Stimulated activated CD4-positive, alpha-beta T cell treated with anti-CD3 and anti-CD28 coated beads, TNF-alpha, amount 100 ng/mL, for 4 hours (primary cell): ENCODE measurements around the gene DDX54.
"Not testable (repeated sequence)": the region's sequence is repeated elsewhere in the genome, so short reads cannot be mapped to it uniquely, and the experiment has no call there.

Experiments used
- DNase-seq, 3 experiments: peaks; one replicate each; pipeline ENCODE4 v3.0.0-alpha.2; 2020; ENCODE audit warnings: low read depth in 3 of 3

DDX54 gene

DNA sequence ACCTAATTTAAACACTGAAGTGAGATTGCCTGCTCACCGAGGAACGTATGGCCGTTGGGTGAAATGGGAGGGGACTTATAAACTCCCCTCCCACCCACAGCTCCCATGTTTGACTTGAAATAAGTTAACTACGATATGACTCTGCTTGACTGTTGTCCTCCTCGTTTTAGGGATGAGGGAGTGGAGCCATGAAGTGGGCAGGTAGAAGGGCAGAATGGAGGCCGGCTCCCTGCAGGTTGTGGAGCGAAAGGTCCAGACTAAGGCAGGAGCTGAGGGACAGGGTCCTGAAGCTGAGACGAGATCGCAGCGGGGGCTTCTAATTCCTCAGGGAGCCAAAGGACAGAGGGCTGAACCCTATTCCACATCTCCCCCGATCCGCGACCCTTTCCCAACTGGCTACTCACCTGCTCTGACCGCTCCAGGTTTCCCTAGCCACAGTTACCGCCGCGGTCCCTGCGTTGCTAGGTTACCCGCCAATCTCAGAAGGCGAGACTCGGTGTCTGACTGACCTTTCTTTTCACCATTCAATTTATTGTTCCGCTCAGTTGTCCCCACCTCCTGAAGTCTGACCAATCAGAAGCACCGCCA, 35.4 kb upstream of the DDX54 start:
- no peak for DNase-seq

DNA sequence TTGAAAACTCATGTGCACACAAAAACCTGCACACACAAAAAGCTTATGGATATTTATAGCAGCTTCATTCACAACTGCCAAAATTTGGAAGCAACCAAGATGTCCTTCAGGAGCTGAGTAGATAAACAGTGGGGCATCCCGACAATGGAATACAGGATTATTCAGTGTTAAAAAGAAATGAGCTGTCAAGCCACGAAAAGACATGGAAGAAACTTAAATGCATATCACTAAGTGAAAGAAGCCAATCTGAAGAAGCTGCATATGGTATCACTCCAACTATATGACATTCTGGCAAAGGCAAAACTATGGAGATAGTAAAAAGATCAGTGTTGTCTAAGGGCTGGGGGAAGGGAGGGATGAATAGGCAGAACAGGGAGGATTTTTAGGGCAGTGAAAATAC, 30.7 kb upstream of the DDX54 start:
- no peak for DNase-seq

DNA sequence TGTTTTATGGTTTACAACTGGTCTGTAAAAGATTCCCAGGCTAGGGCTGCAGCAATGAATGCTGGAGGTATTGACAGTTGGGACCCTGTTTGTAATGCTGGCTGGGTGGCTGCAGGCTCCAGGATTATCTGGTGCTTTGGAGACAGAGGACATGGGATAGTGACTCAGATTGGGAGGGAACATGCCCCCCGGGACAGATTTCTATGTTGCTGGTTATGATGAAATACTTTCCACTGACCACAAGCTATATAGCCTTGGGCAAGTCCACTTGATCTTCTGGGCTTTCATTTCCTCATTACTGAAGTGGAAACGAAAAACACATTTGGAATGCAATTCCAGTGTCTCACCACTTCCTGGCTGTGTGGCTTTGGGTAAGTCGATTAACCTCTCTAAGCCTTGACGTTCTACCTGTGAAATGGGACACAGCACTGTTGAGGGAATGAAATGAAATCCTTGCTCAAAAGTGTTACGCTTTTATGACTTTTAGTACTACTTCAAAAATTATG, 29.7 kb upstream of the DDX54 start:
- DNase-seq: no peak

DNA sequence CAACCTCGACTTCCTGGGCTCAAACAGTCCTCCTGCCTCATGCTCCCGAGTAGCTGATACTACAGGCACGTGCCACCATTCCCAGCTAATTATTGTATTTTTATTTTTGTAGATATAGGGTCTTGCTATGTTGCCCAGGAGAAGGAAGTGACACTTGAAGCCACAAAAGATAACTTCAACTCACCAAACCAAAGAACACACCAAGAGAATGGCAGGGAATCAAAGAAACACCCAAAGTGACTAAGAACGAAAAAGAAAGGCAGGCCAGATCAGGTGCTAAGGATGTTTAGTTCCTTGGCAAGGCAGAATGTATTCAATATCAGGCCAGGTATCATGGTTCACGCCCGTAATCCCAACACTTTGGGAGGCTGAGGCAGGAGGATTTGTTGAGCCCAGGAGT, 25.9 kb upstream of the DDX54 start:
- no peak for DNase-seq

DNA sequence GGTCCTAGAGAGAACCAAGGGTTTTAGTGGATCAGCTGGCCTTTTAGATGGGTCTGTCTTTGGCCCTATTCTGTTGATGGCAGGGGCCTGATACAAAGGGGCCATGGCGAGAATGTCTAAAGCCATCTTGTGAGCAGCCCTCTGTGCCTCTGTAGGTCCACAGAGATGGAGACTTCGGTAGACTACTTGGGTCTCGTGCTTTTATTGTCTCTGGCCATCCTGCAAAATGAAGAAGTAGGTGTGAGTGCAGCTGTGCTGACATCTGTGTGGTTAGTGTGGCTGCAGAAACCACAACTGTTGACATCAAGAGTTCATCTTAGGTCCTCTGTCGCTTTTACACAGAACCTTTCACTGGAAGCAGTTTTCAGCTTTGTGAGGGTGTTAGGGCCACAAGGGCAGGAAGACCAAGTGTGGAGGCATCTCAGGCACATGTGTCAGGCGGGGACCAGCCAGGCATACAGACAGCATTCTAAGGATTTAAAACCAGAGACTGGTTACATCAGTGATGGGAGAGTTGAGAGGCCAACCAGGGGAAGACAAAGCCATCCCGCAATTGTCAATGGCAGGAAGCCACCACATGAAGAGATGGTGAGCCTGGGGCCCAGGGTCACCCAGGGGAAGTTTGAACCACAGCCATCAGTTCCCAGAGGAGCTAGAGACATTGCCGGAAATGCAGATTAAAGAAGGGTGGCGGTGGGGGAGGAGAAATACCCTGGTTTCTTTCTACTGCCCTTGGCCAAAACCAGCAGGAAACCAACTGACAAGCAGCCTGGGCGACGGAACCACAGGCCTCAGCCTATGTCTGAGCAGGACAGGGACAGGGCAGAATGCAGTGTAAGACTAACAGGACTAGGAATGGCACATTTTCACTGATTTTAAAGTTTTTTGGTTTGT, 23.0 kb upstream of the DDX54 start:
- no peak for DNase-seq

DNA sequence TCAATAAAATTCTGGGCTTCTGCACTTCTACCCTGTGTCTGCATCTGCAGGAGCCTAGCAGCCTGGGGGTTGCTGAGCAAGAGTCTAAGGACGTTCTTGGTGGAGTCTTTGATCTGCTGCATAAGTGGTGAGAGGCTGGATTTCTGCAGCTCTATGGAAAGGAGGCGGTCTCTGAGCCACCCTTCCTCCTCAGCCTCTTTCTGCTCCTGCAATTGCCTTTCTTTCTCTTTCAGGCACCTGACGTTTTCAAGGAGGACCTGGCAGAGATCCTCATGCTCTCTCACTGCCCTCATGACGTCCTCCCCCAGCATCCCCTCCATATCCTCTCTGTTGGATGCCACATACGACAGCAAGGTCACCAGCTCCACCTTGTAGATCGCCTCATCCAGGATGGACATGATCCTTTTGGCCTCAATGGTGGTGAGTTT, 22.3 kb upstream of the DDX54 start:
- DNase-seq: no peak

DNA sequence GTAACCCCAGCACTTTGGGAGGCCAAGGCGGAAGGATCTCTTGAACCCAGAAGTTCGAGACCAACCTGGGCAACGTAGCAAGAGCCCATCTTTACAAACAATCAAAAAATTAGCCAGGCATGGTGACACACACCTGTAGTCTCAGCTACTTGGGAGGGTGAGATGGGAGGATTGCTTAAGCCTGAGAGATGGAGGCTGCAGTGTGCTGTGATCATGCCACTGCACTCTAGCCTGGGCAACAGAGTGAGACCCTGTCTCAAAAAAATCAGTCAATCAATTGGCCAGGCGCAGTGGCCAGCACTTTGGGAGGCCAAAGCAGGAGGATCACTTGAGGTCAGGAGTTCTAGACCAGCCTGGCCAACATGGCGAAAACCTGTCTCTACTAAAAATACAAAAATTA, 21.5 kb upstream of the DDX54 start:
- DNase-seq: not testable (repeated sequence)

DNA sequence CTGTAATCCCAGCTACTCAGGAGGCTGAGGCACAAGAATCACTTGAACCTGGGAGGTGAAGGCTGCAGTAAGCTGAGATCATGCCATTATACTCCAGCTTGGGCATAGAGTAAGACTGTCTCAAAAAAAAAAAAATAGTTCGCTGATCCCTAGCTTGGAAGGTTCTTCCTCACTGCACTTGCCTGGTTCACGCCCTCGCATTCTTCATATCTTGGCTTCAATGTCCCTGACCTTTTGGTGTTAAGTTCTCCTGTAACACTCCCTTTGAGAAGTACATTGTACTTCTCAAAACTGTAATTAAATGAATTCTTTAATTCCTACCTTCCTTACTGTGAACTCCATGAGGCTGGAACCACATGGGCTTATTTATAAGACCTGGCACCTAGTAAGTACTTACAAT, 19.5 kb upstream of the DDX54 start:
- no peak for DNase-seq

DNA sequence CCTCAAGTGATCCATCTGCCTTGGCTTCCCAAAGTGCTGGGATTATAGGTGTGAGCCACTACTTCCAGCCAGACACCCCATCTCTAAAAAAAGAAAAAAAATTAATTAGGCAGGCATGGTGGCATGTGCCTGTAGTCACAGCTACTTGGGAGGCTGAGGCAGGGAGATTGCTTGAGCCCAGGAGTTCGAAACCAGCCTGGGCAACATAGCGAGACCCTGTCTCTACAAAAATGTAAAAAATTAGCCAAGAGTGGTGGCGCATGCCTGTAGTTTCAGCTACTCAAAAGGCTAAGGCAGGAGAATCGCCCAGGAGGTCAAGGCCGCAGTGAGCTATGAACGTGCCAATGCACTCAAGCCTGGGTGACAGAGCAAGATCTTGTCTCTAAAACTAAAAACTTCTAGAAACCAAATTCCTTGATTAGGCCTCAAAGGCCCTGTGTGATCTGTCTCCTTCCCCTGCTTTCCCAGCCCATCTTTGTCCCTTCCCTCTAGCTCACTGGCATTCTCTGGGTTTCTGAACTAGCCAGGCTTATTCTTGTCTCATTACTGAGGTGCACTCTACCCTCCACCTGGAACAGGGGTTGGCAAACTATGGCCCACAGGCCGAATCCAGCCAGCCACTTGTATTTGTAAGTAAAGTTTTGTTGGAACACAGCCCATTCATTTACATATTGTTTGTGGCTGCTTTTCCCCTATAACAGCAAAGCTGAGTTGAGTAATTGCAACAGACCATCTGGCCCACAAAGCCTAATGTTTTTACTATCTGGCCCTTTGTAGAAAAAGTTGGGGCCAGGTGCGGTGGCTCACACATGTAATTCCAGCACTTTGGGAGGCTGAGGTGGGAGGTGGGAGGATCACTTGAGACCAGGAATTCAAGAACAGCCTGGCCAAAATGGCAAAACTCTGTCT, 18.8 kb upstream of the DDX54 start:
- no peak for DNase-seq

DNA sequence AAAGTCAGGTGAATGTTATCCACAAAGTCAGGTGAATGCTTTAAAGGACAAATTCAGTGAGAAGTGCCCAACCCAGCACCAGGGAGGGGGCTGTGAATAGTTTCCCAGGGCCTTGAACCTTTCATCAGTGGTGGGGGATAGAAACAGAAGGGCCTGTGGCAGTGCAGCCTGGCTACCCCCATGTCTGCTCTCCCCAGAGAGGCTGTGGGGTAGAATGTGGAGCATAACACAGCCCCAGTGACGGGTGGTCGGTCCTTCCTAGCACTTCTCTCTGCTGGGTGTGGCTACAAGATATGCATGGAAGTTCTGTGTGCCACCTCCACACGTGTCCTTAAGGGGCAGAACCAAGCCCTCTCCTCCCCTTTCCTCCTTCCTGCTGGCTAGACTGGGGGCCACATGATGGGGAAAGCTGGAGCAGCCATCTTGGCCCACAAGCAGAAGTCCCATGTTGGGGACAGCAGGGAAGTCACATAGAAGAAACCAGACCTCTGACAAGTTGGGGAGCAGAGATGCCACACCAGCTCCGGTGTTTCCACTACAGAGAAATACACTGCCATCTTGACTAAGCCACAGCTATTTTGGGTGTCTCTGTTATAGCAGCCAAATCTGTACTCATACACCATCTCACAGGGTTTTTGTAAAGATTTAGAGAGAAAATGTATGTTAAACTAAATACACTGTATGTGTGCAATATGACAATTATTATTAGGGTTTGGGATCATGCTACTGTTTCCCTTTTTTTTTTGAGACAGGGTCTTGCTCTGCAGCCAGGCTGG, 17.2 kb upstream of the DDX54 start:
- DNase-seq: no peak

DNA sequence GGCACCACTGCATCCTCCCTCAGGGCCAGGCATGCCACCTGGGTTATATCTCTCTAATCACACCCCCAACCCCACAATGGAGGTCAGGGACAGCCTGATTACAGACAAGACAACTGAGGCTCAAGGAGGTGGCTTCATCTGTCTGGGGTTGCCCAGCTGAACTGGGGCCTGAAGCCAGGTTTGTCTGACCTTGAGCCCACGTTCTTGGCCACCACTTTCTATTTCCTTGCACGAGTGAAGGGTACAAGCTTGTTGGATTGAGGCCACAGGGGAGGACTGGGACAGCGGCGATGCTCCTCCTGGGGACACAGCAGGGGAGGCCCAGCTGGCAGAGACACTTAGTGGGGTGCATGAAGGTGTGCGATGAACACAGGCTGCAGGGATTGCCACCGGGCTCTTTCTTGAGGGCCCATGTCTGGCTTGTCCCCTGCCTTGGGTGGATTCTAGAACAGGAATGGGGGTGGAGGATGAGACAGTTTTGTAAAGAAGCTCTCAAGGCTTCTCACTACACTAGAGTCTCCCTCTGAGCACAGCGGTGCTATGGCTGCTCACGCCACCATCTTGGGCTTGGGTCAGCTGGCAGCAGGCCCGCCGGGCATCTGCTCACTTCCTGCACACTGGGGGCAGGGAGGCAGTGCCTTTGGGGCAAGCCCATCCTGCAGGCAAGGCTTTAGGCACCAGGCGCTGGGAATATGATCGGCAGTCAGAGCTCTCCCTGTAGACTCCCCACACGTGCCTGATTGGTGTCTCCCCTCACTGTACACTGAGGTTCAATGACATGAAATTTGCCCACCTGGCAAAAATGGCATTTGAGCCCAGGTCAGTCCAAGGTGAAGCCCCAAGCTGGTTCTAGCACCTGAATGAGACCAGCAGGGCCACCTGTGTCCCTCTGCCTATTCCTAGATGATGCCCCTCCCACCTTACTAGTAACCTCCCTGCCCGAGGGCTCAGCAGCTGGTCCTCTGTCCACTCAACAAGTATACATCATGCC, 16.2 kb upstream of the DDX54 start:
- DNase-seq: no peak

DNA sequence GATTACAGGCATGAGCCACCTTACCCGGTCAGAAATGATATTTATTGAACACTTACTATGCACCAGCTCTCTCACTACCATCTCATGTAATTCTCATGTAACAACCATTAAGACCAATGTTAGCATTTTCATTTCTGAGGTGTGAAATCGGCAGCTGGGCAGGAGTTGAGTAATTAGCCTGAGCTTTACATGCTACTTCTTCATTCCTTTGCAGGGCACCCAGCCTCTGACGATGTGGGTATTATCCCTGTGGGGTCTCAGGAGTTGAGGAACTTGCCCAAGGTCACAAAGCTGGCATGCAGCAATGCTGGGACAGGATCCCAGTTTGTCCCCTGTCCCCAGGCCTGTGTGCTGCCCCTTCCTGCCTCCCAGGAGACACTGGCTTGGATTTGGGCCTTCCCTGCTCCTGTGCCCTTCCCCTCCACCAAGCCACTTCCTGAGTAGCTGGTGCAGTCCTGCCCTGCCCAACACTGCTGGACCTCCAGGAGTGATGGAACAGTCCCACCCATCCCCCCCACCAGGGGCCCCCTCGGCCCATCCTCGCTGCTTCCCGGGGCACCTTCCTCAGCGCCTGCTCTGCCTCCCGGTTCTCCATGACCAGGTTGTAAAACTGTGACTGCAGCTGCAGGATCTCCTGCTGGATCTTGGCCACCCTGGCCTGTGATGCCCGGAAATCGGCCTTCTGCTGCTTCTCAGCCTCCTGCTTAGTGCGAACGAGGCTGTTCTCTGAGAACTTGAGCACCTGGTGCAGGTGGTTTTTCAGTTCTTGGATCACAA, 14.9 kb upstream of the DDX54 start:
- DNase-seq: no peak

DNA sequence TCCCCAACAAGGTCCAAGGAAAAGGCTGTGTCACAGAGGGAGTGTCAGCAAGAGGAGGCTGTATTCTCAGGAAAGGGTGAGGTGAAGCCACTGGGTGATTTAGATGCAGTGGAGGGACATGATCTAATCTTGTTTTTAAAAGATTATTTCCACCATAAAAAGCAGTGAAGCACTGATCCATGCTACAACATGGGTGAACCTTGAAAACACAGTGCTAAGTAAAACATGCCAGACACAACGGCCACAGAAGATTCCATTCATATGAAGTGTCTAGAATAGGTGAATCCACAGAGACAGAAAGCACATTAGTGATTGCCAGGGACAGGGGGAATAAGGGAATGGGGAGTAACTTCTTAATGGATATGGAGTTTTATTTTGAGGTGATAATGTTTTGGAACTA, 13.0 kb upstream of the DDX54 start:
- DNase-seq: no peak

DNA sequence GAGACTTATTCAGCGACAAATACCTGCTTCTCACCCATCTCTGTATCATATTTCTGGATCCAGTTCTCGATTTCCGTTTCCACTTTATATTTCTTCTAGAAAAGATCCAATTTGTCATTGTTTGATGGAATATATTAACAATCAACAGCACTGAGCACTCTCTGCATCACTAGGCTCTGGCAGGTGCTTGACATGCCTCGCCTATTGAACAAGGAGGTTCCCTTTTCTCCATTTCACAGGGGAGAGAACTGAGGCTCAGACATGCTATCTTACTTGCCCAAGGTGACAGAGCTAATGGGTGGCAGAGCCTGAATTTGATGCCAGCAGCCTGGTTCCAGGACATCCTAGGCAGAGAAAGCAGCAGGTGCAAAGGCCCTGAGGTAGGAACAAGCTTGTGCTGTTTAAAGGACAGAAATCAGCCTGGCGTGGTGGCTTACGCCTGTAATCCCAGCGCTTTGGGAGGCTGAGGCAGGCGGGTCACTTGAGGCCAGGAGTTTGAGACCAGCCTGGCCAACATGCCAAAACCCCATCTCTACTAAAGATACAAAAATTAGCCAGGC, 12.3 kb upstream of the DDX54 start:
- no peak for DNase-seq

DNA sequence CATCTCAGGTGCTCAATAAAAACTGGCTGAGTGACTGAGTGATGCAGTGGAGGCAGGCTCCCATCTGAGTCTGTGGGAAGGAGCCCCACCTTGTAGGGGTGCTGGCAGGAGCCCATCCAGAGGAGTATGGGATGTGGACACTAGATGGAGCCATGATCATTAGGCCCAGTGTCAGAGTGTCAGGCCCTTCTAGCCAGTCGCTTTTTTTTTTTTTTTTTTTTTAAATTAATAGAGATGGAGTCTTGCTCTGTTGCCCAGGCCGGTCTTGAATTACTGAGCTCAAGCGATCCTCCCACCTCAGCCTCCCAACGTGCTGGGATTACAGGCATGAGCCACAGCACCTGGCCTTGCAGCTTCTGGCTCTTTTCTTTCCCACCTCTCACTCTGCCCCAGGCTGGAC, 11.7 kb upstream of the DDX54 start:
- DNase-seq: peak in 2 of 3 experiments; percentile 17 to 21

DNA sequence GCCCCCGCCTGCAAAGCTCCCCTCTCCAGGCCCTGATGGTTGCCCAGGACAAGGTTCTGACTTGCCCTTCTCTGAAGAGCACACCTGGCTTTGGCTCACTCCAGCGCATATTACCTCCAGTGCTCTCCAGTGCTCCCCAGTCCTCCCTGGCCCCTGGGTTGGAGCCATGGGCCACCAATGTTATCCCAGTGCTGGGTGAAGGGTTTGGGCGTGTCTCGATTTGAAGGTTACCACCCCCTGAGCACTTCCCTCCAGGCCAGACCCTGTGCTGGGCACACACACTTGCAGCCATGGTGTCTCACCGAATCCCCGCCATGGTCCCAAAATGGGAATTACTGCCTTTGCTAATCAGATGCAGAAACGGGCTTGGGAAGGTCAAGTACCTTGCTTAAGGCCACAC, 11.3 kb upstream of the DDX54 start:
- no peak for DNase-seq

DNA sequence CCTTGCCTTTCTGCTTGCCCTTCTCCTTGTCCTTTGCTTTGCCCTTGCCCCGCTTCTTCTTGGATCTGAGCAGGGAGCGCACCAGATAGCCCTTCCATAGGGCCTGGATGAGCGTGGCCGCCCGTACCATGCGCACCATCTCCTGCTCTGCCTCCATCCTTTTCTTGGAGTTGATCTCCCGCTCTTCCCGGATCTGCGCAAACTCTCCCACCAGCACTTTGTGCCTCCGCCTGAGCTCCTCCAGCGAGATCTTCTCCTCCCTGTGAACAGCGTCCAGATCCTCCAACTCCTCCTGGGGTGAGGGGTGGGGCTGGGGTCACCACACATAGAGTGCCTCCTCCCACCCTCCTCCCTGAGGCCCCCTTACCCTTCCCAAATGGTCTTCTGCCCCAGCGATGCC, 10.3 kb upstream of the DDX54 start:
- no peak for DNase-seq

DNA sequence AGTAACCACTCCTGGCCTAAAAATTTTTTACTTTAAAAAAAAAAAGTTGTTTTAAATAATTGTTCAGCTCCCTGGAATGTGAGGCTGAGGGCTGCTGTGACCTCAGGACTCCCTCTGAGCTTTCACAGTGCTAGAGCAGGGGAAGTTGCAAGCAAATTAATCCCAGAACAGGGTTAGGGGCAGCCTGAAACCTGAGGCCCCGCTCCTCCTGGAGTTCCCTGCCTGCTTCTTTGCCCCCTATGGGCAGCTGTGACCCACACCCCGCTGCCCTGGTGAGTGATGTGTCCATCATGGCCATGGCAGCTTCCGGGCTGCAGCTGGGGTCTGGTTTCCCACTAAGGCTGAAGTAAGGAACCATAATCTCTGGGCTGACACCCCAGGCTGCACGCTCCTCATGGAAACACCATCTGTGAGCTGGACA, 9.7 kb upstream of the DDX54 start:
- no peak for DNase-seq

DNA sequence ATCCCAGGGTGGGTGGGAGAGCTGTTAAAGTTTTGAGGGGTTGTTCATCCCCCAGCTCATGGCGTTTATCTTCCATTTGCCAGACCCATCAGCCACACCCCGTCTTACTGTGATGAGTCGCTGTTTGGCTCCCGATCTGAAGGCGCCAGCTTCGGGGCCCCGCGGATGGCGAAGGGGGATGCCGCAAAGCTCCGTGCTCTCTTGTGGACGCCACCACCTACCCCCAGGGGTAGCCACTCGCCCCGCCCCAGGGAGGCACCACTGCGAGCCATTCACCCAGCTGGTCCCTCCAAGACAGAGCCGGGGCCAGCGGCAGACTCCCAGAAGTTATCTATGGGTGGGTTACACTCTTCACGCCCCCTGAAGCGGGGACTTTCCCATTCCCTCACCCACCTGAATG, 5.9 kb upstream of the DDX54 start:
- no peak for DNase-seq
